Natural killer cell (primary cell): Measurements from ENCODE around the gene PRKAA1. TPM values are rescaled to one million over a fixed set of nuclear protein-coding genes. Genes with fewer than 3 reads are reported as not detected.
"Not testable (repeated sequence)": the region's sequence is repeated elsewhere in the genome, so short reads cannot be mapped to it uniquely, and the experiment has no call there.

ENCODE experiments used
- ATAC-seq, 3 donors: fragments of 150-1000 bp in 2 of 3; fragments of 200-7000 bp in 1 of 3; cut with Tn5 transposase; 1 replicate in 1 of 3; 2 replicates in 2 of 3; pipeline ENCODE4 v1.10.0; 2021; ENCODE audit warnings: mild to moderate bottlenecking in 2 of 3, moderate library complexity in 2 of 3
- DNase-seq, 2 donors: peaks; one replicate each; pipeline versions ENCODE4 v3.0.0 to v3.0.0-alpha.2; 2013 to 2021; ENCODE audit warnings: mixed read lengths in 1 of 2
- H3K27ac ChIP-seq: one replicate; pipeline ENCODE4 v1.5.1; 2013; ENCODE audit warnings: mild to moderate bottlenecking, low read length
- H3K27me3 ChIP-seq: one replicate; pipeline ENCODE4 v1.6.1; 2013; ENCODE audit warnings: low read length; ENCODE audit not compliant: control insufficient read depth, insufficient read depth
- H3K36me3 ChIP-seq: one replicate; pipeline ENCODE4 v1.6.1; 2013; ENCODE audit warnings: low read length; ENCODE audit not compliant: control insufficient read depth, insufficient read depth
- H3K4me1 ChIP-seq: one replicate; pipeline ENCODE4 v1.6.1; 2013; ENCODE audit warnings: low read length; ENCODE audit not compliant: control insufficient read depth, insufficient read depth
- H3K4me3 ChIP-seq: one replicate; pipeline ENCODE4 v1.5.1; 2013; ENCODE audit warnings: low read length
- H3K9me3 ChIP-seq: one replicate; pipeline ENCODE4 v1.6.1; 2013; ENCODE audit warnings: low read length; ENCODE audit not compliant: control insufficient read depth, insufficient read depth
- H3K27ac Mint-ChIP-seq, 2 donors: one replicate each; pipeline ENCODE4 v1.8.0; 2022; ENCODE audit warnings: mild to moderate bottlenecking in 2 of 2, mixed read lengths in 2 of 2, moderate library complexity in 1 of 2
- H3K27me3 Mint-ChIP-seq, 2 donors: one replicate each; pipeline ENCODE4 v1.8.0; 2022; ENCODE audit warnings: low read depth in 2 of 2, mixed read lengths in 2 of 2
- H3K36me3 Mint-ChIP-seq: one replicate; pipeline ENCODE4 v1.8.0; 2022; ENCODE audit warnings: mixed read lengths
- H3K4me1 Mint-ChIP-seq, 2 donors: one replicate each; pipeline ENCODE4 v1.8.0; 2022; ENCODE audit warnings: mixed read lengths in 2 of 2
- H3K4me3 Mint-ChIP-seq: one replicate; pipeline ENCODE4 v1.8.0; 2022; ENCODE audit warnings: mild to moderate bottlenecking, moderate library complexity, mixed read lengths
- H3K9me3 Mint-ChIP-seq, 2 donors: one replicate each; pipeline ENCODE4 v1.8.0; 2022; ENCODE audit warnings: mixed read lengths in 2 of 2
- WGBS: methylation state at CpG from one replicate; pipeline ENCODE4 v1.1.7; 2013; ENCODE audit warnings: missing lambda C conversion rate; ENCODE audit not compliant: insufficient coverage; 5-methylcytosine and 5-hydroxymethylcytosine counted together
- intact Hi-C: fragments of 100-400 bp; cut with micrococcal nuclease; formaldehyde crosslinking; loops from one replicate; pipeline ENCODE4 v1.14.2; 2022
- total RNA-seq, 4 donors: library from RNA; stranded (reverse); fragments of 120-200 nt in 1 of 4; gene quantifications; one replicate each; pipeline versions ENCODE4 v1.2.3 to v1.2.4, GENCODE V29; 2013 to 2022
- TF ChIP-seq, protein P1 (sequence below): fragments of 200-600 bp; IDR thresholded peaks from one replicate; pipeline ENCODE4 v1.8.0; 2022; ENCODE audit warnings: antibody characterized with exemption

Gene PRKAA1
- total RNA-seq, 3 donors from 2014 or later (not counting 1 experiment from before 2014, with no cell fraction given): 120 to 165 (median 122) TPM

DNA sequence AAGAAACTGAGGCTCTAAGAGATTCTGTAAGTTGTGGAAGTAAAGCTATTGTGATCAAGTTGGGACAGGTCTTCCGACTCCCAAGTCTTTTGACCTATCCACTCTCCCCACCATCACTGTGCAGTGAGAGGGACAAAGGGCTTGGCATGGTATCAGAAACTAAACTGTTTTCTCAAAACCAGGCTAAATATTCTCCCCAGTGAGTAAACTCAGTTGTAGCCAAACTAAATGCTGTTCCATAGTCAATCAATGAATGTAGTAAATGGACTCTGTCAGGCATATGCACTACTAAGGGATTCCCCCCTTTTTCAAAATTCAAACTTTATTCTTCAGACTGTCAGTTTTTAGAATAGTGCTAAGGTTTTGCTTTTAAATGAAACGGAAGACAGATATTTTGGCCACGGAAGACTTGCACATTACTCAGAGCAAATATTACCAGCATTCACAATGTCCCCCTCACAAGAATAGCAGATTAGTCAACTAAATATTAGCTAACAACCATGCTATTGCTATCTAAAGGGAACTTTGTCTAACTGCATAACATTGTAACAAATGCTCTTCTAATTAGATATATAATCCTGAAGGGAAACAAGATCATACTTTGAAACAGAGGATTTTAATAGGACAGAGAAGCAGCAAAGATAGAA, 7.1 kb downstream of the PRKAA1 start:
- DNase-seq: no peak
- Mint-ChIP-seq H3K27ac (peak overlapping the region; percentile 50 to 65), H3K9me3 (peaks cover 0 to 2% of the 10 kb centered on the region in 2 donors), H3K36me3 (no peaks in the 10 kb centered on the region), H3K4me3 (no peak overlapping the region), H3K4me1 (peaks cover 67 to 76% of the 10 kb centered on the region in 2 donors), H3K27me3 (no peaks in the 10 kb centered on the region)
- H3K36me3 ChIP-seq: peaks cover 5% of the 10 kb centered on the region
- H3K27ac ChIP-seq: no peak overlapping the region
- ATAC-seq: no peak
- TF ChIP-seq, protein P1, sequence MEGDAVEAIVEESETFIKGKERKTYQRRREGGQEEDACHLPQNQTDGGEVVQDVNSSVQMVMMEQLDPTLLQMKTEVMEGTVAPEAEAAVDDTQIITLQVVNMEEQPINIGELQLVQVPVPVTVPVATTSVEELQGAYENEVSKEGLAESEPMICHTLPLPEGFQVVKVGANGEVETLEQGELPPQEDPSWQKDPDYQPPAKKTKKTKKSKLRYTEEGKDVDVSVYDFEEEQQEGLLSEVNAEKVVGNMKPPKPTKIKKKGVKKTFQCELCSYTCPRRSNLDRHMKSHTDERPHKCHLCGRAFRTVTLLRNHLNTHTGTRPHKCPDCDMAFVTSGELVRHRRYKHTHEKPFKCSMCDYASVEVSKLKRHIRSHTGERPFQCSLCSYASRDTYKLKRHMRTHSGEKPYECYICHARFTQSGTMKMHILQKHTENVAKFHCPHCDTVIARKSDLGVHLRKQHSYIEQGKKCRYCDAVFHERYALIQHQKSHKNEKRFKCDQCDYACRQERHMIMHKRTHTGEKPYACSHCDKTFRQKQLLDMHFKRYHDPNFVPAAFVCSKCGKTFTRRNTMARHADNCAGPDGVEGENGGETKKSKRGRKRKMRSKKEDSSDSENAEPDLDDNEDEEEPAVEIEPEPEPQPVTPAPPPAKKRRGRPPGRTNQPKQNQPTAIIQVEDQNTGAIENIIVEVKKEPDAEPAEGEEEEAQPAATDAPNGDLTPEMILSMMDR: no peak
- 61% methylated on average over 2 of the region's 3 CpGs for WGBS
- no peaks in the 10 kb centered on the region for H3K9me3 ChIP-seq
- peaks cover 5% of the 10 kb centered on the region for H3K4me1 ChIP-seq
- H3K27me3 ChIP-seq: no peaks in the 10 kb centered on the region
- intact Hi-C loops: no loop called here
- H3K4me3 ChIP-seq: no peak overlapping the region

DNA sequence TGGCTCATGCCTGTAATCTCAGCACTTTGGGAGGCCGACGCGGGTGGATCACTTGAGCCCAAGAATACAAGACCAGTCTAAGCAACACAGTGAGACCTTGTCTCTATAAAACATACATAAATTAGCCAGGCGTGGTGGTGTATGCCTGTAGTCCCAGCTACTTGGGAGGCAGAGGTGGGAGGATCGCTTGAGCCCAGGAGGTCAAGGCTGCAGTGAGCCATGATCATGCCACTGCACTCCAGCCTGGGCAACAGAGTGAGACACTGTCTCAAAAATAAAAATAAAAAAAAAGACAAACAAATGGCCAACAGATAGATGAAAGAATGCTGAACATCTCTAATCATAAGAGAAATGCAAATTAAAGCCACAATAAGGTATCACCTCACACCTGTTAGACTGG, 9.2 kb downstream of the PRKAA1 start:
- H3K27me3 Mint-ChIP-seq, H3K4me3 Mint-ChIP-seq, H3K9me3 Mint-ChIP-seq, H3K36me3 ChIP-seq, intact Hi-C loops, H3K4me3 ChIP-seq, H3K4me1 ChIP-seq, DNase-seq, ATAC-seq, H3K27ac ChIP-seq, H3K9me3 ChIP-seq, H3K36me3 Mint-ChIP-seq, H3K27me3 ChIP-seq: not testable (repeated sequence)
- H3K4me1 Mint-ChIP-seq: peaks cover 64 to 69% of the 10 kb centered on the region in 2 donors
- H3K27ac Mint-ChIP-seq: peak overlapping the region in 1 of 2 donors; percentile 34
- WGBS: 100% methylated on average over 4 of the region's 5 CpGs

DNA sequence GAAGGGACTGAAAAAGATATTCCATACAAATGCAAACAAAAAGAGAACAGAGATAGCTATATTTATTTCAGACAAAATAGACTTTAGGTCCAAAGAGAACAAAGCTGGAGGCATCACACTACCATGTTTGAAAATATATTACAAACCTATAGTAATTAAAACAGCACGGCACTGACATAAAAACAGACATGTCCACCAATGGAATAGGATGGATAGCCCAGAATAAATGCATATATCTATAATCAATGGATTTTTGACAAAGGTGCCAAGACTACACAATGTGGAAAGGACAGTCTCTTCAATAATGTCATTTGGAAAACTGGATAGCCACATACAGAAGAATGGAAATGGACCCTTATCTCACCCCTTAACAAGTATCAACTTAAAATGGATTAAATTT, 10.2 kb downstream of the PRKAA1 start:
- TF ChIP-seq, protein P1: no peak
- H3K4me1 ChIP-seq: peaks cover 2% of the 10 kb centered on the region
- Mint-ChIP-seq H3K4me3 (no peak overlapping the region), H3K27me3 (no peaks in the 10 kb centered on the region), H3K9me3 (peaks cover 0 to 2% of the 10 kb centered on the region in 2 donors), H3K4me1 (peaks cover 60 to 68% of the 10 kb centered on the region in 2 donors), H3K27ac (no peak overlapping the region), H3K36me3 (no peaks in the 10 kb centered on the region)
- 100% methylated on average over 1 of the region's 1 CpG for WGBS
- no peaks in the 10 kb centered on the region for H3K27me3 ChIP-seq
- no peak overlapping the region for H3K27ac ChIP-seq
- H3K4me3 ChIP-seq: no peak overlapping the region
- DNase-seq (no peak), ATAC-seq (no peak)
- intact Hi-C loops: no loop called here
- H3K9me3 ChIP-seq: no peaks in the 10 kb centered on the region
- peaks cover 5% of the 10 kb centered on the region for H3K36me3 ChIP-seq

- H3K4me1 ChIP-seq, DNase-seq, H3K9me3 ChIP-seq, ATAC-seq, H3K9me3 Mint-ChIP-seq, H3K4me3 Mint-ChIP-seq, H3K36me3 ChIP-seq, H3K27me3 ChIP-seq, intact Hi-C loops, H3K36me3 Mint-ChIP-seq, H3K27ac ChIP-seq, H3K27me3 Mint-ChIP-seq, H3K4me3 ChIP-seq: not testable (repeated sequence)
- Mint-ChIP-seq H3K27ac (peak overlapping the region in 1 of 2 donors; percentile 52), H3K4me1 (peaks cover 71 to 79% of the 10 kb centered on the region in 2 donors)
- 94% methylated on average over 2 of the region's 3 CpGs for whole genome bisulfite sequencing
Observed at GRCh38 chr5:40786664-40787063, 11.5 kb downstream of the PRKAA1 start.
